ENCODE data around the gene CXCR1.
"Not testable (repeated sequence)": the region's sequence is repeated elsewhere in the genome, so short reads cannot be mapped to it uniquely, and the experiment has no call there.

CXCR1 gene

DNA sequence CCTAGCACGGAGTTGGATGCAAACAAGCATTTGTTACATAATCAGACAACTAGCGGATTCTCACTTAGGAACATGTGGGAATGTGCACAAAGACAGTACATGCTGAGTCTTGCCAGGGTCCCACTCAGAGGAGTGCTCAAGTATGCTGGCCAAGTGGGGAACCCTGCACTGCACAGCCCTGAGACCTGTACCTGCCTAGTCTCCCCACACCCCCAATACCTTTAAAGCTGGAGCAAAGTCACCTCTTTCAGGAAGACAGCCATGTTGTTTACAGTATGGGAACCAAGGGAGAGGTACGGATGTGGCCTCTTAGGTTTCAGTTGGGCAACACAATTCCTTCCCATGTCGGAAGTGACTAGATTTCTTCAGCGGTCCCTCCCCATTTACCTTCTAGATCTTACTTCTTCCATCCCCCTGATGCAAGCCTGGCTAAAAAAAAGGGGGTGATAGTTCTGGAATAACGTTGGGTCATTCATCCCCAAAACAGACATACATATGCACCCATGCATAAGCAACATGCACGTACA, 10.7 kb downstream of the CXCR1 start:
- no peak for DNase-seq

DNA sequence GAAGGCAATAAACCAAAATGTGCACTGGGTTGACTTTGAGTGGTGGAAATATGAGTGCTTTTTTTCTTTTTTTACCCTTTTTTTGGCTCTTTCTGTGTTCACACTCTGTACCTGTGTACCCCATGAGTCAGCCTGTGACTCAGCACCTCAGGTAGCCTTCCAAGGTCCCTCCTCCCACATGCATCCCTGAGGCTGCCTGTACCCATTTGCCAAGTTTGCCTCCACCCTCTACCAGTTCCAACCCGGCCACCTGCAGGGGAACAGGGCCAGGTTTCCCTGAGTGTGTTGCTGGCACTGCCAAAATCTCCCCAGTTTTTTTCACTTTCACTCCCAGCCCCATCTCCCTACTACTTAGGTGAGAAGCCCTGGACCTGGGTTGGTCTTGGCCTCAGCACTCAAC, 14.0 kb downstream of the CXCR1 start:
- no peak for DNase-seq

DNA sequence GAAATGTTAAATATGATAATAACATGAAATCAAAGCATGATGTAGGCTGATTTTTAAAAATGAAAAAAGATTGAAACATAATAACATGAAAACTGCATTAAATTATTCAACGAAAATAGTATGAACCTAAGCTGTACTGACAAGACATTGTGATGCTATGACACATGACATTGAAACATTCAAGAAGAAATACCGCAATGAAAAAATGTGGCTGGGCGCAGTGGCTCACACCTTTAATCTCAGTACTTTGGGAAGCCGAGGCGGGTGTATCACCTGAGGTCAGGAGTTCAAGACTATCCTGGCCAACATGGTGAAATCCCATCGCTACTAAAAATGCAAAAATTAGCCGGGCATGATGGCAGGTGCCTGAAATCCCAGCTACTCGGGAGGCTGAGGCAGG, 14.6 kb downstream of the CXCR1 start:
- DNase-seq: no peak

DNA sequence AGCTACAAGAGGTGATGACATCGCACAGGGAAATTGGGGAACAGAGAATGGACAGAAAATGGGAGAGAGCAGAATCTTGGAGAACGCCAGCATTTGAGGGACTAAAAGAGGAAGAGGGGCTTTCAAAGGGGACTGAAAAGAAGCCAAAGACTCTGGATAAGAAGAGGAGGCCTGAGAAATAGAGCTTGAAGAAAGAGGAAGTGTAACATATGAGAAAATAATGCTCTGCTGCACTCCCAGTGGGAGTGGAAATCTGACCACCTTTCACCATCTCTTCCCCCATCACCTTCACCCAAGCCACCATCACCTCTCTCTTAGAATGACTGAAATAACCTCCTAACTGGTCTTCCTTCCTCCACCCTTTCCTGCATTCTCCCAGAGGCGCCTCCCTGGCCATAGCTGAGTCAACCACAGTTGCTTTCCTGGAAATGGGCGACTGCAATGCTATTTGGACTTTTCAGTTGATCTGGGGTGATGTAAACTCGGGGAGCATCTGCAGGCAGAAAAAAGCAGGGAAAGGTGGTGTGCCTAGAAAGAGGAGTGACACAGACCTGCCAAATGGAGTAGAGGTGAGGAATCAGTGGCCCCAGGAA, 16.8 kb downstream of the CXCR1 start:
- DNase-seq: no peak

DNA sequence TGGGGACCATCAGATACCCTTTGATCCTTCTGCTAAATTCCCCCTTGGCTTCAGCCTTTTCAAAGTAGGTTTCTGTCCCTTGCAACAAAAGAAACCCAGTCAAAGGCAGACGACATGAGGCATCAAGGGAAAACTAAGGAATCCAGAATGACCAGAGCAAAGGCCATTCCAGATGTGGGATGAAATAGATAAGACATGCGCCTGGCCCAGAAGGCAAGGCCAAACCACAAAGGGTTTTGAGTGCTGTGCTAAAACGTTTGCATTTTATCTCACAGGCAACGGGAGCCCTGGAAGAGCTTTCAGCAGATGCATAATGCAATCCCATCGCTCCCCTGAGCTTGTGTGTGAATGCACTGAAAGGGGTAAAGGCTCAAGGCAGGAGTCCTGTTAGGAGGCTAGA, 17.7 kb downstream of the CXCR1 start:
- no peak for DNase-seq

DNA sequence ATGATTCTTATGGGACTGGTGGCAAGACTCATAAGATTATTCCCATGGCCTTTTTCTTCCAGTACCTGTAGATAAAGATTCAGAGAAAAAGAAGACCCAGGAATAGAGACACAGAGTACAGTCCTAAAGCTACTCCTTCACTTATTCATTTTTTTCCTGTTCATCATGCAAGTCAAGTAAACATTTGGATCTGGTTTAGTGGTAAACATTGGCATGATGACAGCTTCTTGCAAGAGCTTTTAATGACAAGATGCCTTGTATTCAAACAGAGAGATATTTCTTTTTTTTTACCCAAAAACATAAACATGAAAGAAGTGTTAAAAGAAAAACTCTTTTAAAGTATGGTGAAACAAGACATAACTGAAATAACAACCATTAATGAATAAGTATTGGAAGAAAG, 20.7 kb downstream of the CXCR1 start:
- no peak for DNase-seq

DNA sequence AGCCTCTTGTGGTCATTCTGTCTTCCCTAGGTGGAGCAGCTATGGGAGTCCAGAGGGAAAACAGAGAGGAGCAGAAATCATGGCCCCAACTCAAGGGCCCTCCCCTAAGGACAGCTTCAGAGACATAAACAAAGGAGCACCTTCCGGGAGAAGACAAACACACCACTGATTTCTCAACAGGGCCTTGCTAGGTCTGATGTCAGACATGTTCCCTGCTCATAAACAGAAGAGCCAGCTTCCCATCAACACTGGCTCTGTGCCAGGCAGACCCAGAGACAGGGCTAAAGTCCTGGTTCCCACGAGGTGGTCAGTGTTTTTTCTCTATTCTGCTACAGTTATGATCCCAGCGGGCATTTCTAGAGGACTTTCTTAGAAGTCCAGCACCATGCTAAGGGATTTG, 21.6 kb downstream of the CXCR1 start:
- DNase-seq: no peak

DNA sequence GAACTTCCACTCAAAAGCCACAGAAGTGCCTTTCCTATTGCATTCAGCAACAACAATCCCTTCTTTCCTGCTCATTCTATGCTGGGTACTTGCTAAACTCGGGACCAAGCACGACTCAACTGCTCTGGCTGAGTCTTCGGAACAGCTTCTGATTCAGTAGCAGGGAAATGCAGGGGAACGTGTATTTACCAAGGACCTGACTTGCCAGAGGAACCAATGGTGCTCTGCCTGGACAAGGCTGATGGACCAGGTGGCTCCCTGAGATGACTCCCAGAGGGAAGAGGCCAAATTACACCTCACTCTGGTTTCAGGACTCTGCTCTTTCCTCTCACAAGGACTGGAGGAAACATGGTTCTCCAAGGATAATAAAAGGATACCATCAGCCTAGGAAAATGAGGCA, 28.7 kb downstream of the CXCR1 start:
- DNase-seq: no peak

DNA sequence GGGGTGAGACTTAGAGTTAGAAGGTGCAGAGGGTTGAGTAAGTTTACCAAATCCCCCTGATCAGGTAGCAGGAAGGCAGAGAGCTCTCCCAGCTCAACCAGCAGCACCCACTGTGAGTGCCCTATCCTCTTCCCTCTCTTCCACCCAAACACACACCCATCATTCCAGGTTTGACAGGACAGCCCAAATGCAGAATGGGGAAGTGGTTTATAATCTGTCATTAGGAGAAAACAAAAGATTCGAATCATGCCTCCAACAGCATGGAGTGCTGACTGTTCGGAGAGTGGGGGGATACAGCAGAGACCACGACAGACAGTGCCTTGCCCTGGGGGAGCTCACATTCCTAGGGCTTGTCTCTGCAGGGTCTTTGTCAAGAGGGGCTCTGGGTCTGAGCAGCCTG, 29.2 kb downstream of the CXCR1 start:
- DNase-seq: no peak

DNA sequence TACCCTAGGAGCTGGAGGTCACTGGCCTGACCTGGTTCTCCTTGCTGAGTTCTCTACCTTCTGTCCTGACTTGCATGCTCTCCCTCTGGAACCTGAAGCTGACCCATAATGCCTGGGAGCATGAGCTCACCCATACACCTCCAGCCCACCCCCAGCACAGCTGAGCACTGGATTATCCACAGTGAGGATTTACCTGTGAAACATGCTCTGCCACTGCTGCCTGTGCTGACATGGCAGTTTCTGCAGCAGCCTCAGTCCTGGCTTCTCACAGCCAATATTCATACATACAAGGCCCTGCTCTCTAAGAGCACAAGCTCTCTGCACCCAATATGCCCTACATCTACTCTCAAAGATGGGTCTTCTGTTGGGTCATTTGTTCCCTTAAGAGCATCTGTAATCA, 35.9 kb downstream of the CXCR1 start:
- DNase-seq: no peak

DNA sequence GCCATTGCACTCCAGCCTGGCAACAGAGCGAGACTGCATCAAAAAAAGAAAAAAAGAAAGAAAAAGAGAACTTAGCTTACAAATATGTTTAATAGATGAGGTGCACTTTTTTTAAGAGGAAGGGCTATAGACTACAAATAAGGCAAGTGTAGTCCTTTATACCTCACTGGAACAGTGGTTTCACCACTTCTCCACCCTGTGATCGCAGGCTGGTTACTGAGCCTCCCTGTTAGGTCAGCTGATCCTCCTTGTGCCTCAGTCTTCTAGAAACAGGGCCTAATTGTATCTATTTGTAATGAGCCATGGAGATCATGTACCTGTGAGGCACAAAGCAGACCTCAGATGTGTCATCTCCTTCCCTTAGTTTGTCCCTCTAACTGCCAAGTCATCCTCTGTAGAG, 36.4 kb downstream of the CXCR1 start:
- DNase-seq: no peak

DNA sequence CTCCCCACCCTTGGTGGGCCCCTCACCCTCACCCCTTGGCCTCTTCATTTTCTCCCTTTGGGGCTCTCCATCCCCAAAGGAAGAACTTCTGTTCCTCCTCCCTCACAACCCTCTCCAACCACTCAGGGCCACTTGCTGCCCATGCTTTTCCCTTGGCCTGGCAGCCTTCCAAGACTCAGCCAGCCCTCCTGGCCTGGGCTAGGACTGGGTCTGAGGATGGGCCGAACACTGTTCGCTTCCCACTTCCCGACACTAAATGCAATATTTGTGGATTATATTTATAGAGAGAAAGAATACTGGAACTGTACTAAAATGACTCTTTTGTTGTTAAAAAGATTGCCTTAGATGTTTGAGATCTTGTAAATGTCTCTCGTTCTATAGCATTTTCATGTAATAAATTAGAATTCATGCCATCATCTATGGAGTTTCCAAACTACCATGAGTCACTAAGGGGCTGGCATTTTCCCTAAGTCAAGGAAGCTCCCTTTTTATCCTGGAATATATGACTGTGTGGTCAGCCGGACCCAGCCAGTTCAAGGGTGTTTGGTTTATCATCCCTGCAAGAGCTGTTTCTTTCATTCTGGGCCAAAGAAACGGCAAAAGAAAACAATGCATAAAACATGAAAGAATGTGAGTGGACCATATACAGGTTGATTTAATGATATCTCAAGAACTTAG, 37.2 kb downstream of the CXCR1 start:
- no peak for DNase-seq

DNA sequence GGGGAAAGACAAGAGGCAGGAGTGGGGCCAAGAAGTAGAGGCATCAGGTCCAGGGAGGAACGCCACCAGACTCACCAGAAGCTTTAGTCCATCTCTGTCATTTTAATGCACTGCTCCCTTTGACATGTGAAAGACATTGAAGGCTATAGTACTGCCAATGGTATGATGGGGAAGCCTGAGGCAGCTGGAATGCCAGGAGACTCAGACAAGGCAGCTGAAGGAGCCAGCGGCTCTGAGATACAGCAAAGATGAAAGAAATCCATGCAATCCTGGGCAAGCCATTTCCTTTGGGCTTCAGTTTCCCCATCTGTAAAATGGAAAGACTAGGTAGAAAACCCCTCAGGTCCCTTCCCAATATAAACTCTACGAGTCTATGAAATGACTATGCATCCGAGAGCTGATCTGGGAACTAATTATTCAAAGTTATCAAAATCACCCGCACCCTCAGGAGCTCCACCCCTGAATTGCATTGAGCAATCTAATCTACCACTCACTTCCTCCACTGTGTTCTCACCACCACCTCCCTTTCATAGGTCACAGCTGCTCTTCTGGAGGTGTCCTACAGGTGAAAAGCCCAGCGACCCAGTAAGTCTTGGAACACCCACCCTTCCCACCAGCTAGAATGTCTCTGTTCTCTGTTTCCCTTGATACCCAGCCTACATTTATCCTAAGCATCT, 37.8 kb downstream of the CXCR1 start:
- no peak for DNase-seq

DNA sequence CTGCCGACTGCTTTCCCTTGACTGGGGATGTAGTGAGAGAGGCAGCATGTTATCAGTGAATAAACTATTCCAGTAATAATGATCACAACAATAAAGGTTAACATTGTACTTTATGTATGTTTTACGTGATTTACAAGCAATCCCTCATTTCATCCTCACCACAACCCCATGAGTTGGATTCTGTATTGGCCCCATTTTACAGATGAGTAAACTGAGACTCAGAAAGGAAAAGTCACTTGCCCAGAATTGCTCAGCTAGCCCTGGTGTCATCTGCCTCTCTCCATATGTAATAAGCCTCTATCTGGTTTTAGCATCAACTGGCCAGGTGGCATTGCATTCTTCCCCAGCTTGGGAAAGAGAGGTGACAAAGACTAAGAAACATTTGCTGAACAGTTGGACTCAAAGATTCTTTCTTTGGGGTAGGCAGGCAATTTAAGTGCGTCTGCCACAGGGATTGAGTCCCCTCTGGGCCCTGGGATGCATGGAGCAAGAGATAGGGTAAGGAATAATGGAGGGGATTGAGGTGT, 38.8 kb downstream of the CXCR1 start:
- DNase-seq: no peak

DNA sequence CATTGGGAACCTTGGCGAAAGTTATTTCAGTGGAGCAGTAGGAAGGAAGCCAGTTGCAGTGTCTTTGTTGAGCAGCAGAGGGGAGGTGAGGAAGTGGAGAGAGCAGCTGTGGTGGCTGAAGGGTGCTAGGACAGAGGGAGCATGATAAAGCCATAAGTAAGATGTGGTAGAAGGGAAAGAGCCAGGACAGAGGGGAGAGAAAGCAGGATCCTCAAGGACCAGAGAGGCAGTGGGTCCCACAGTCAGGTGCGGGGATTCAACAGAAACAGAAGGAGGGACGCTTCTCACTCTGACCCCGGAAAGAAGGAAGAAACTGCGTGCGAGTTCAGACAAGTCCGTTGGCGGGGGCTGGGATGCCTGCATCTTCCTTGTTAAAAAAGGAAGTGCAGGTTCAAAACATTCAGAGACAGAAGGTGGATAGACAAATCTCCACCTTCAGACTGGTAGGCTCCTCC, 41.1 kb downstream of the CXCR1 start, which contains the start of gene CXCR2:
CXCR2 (plus strand) TSS at position 403 of the 455 bp plus-strand sequence. CDS start 8,774 bp downstream, outside the sequence.
- no peak for DNase-seq

DNA sequence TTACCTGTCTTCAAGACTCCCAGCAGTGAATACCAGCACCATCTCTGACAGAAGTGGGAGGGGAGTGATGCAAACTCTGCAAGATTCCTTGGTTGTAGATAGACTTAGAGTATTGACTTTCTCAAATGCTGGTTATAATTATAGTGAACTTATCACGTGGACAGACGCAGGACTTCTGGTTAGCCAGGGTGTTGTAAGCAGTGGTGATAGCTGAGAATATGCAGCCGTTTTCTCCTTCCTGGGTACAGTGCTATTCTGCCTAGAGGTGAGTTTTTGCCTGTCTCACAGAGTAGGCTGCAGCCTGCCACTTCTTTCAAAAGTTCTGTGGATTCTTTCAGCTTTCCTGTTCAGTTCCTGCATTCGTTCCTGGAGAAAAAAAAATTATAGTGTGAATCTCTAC, 41.7 kb downstream of the CXCR1 start:
- no peak for DNase-seq

DNA sequence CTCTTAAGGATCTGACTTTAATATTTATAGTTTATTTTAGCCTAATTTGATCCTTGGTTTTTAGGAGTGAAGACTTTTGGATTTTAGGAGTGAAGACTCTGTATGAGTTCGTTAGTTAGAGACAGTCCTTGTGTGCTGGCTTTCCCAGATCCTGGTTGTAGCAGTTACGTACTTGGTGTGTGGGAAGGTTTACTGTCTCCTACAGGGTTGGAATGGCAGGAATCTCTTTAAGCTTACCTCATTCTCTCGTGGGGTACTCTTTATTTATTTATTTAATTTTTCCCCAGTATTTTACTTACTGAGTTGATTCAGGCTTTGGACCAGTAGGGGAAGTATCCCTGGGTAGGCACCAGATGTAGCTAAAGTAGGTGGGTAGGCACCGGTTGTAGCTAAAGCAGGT, 42.8 kb downstream of the CXCR1 start:
- no peak for DNase-seq

DNA sequence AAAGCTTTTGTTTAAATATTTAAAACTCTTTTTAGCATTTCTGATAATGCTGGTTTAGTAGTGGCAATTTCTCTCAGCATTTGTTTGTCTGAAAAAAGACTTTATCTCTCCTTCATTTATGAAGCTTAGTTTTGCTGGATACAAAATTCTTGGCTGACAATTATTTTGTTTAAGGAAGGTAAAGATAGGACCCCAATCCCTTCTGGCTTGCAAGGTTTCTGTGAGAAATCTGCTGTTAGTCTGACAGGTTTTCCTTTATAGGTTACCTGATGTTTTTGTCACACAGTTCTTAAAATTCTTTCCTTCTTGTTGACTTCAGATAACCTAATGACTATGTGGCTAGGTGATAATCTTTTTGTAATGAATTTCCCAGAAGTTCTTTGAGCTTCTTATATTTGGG, 44.5 kb downstream of the CXCR1 start:
- not testable (repeated sequence) for DNase-seq

DNA sequence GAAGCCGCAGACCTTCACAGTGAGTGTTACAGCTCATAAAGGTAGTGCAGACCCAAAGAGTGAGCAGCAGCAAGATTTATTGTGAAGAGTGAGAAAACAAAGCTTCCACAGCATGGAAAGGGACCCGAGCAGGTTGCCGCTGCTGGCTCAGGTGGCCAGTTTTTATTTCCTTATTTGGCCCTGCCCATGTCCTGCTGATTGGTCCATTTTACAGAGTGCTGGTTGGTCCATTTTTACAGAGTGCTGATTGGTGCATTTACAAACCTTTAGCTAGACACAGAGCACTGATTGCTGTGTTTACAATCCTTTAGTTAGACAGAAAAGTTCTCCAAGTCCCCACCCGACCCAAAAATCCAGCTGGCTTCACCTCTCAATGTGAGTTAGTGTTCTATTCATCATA, 45.0 kb downstream of the CXCR1 start:
- DNase-seq: not testable (repeated sequence)
